CD4-positive, alpha-beta memory T cell (primary cell): Measurements from ENCODE around the gene DCTN4. TPM values are rescaled to one million over a fixed set of nuclear protein-coding genes. Genes with fewer than 3 reads are reported as not detected.

Experiments
- CTCF ChIA-PET: fragments of 350-600 bp; sonication (Branson Sonifier 250); formaldehyde crosslinking; loops from one replicate; lab custom pipeline; 2021; ENCODE audit warnings: inconsistent platforms; ENCODE audit not compliant: partially characterized antibody; lab: Charles Lee
- POLR2A ChIA-PET: fragments of 350-600 bp; sonication (Branson Sonifier 250); formaldehyde crosslinking; loops from one replicate; lab custom pipeline; 2021; ENCODE audit not compliant: partially characterized antibody; lab: Charles Lee
- DNase-seq, 5 donors: peaks; one replicate each; pipeline versions ENCODE4 v3.0.0 to v3.0.0-alpha.2; 2020 to 2022; ENCODE audit warnings: mixed read lengths in 1 of 5
- H3K27ac ChIP-seq: one replicate; pipeline ENCODE4 v1.7.0; 2013; ENCODE audit warnings: low read depth, low read length
- H3K27me3 ChIP-seq: 2 replicates; pipeline ENCODE4 v1.7.0; 2013; ENCODE audit warnings: mild to moderate bottlenecking, low read length, moderate library complexity; ENCODE audit not compliant: insufficient read depth
- H3K36me3 ChIP-seq: 2 replicates; pipeline ENCODE4 v1.7.0; 2013; ENCODE audit warnings: mild to moderate bottlenecking, low read length, moderate library complexity; ENCODE audit not compliant: insufficient read depth
- H3K4me1 ChIP-seq: 2 replicates; pipeline ENCODE4 v1.7.0; 2013; ENCODE audit warnings: mild to moderate bottlenecking, low read length, moderate library complexity; ENCODE audit not compliant: insufficient read depth
- H3K4me3 ChIP-seq, 2 donors: one replicate each; pipeline ENCODE4 v1.7.0; 2013; ENCODE audit warnings: low read length in 2 of 2, mild to moderate bottlenecking in 1 of 2
- H3K9me3 ChIP-seq, 2 donors: one replicate each; pipeline ENCODE4 v1.7.0; 2013; ENCODE audit warnings: low read length in 2 of 2, control low read depth in 1 of 2; ENCODE audit not compliant: control insufficient read depth in 1 of 2
- H3K27ac Mint-ChIP-seq, 7 donors: one replicate each; pipeline ENCODE4 v1.8.0; 2020 to 2021; ENCODE audit warnings: mixed read lengths in 7 of 7, mild to moderate bottlenecking in 6 of 7, inconsistent platforms in 3 of 7, moderate library complexity in 3 of 7
- H3K27me3 Mint-ChIP-seq, 2 donors: one replicate each; pipeline ENCODE4 v1.8.0; 2020 to 2021; ENCODE audit warnings: mixed read lengths in 2 of 2
- H3K36me3 Mint-ChIP-seq, 2 donors: one replicate each; pipeline ENCODE4 v1.8.0; 2020 to 2021; ENCODE audit warnings: mixed read lengths in 2 of 2, inconsistent platforms in 1 of 2, mild to moderate bottlenecking in 1 of 2
- H3K4me1 Mint-ChIP-seq, 4 donors: one replicate each; pipeline ENCODE4 v1.8.0; 2020 to 2021; ENCODE audit warnings: mixed read lengths in 4 of 4, mild to moderate bottlenecking in 1 of 4
- H3K4me3 Mint-ChIP-seq, 8 donors: one replicate each; pipeline ENCODE4 v1.8.0; 2020 to 2021; ENCODE audit warnings: mixed read lengths in 8 of 8, mild to moderate bottlenecking in 7 of 8, moderate library complexity in 6 of 8, inconsistent platforms in 3 of 8
- H3K9me3 Mint-ChIP-seq, 8 donors: one replicate each; pipeline ENCODE4 v1.8.0; 2020 to 2021; ENCODE audit warnings: mixed read lengths in 8 of 8, mild to moderate bottlenecking in 5 of 8, inconsistent platforms in 3 of 8, moderate library complexity in 1 of 8
- intact Hi-C: fragments of 100-400 bp; cut with micrococcal nuclease; formaldehyde crosslinking; loops from one replicate; pipeline ENCODE4 v1.15.1; 2023
- polyA plus RNA-seq, 2 donors: library from polyadenylated mRNA; unstranded; fragments of 300-500 nt; fragmentation: Illumina TruSeq; gene quantifications; one replicate each; pipeline ENCODE4 v1.2.3, GENCODE V29; 2021
- total RNA-seq, 2 experiments: library from RNA; stranded (reverse); gene quantifications; one replicate each; pipeline ENCODE4 v1.2.3, GENCODE V29; 2021

DCTN4 gene
- total and polyA plus RNA-seq, 4 experiments from 2014 or later, result 8.8 to 46.0 (median 27.3) TPM

GRCh38 chr5:150766251-150766650 lies 7.4 kb upstream of the DCTN4 start:
- no peak overlapping the region for H3K27ac ChIP-seq
- H3K27ac Mint-ChIP-seq, result no peak overlapping the region
- H3K36me3 ChIP-seq, result no peaks in the 10 kb centered on the region
- POLR2A ChIA-PET, result interaction anchor here (1.1 kb wide), 1 partner anchor 8 kb away, joined by 3 read pairs; no protein-coding TSS in a partner anchor
- no peaks in the 10 kb centered on the region for H3K36me3 Mint-ChIP-seq
- H3K4me1 Mint-ChIP-seq, result no peaks in the 10 kb centered on the region
- H3K4me3 Mint-ChIP-seq, result no peak overlapping the region
- CTCF ChIA-PET, result interaction anchor here (1.4 to 1.6 kb wide), 2 partner anchors 12 to 24 kb away, joined by 6 to 7 read pairs; partner anchors contain the start of gene SMIM3
- H3K27me3 Mint-ChIP-seq, result peaks cover 0 to 4% of the 10 kb centered on the region in 2 donors
- H3K9me3 Mint-ChIP-seq, result no peaks in the 10 kb centered on the region
- intact Hi-C loops, result no loop called here
- H3K27me3 ChIP-seq, result no peaks in the 10 kb centered on the region
- H3K4me3 ChIP-seq, result no peak overlapping the region
- DNase-seq, result no peak
- H3K4me1 ChIP-seq, result no peaks in the 10 kb centered on the region
- H3K9me3 ChIP-seq, result no peaks in the 10 kb centered on the region

- Histone ChIP-seq H3K36me3 (no peaks in the 10 kb centered on the region), H3K4me3 (no peak overlapping the region), H3K27me3 (no peaks in the 10 kb centered on the region), H3K27ac (no peak overlapping the region), H3K9me3 (no peaks in the 10 kb centered on the region), H3K4me1 (no peaks in the 10 kb centered on the region)
- H3K27ac Mint-ChIP-seq, result no peak overlapping the region
- POLR2A ChIA-PET, result interaction anchor here (1.1 kb wide), 1 partner anchor 8 kb away, joined by 3 read pairs; no protein-coding TSS in a partner anchor
- no peak overlapping the region for H3K4me3 Mint-ChIP-seq
- H3K9me3 Mint-ChIP-seq, result no peaks in the 10 kb centered on the region
- CTCF ChIA-PET, result interaction anchor here (1.4 to 11.0 kb wide), 4 partner anchors 13 to 65 kb away, joined by 6 to 87 read pairs (median 7); partner anchors contain the start of genes RBM22 and SMIM3
- peaks cover 0 to 3% of the 10 kb centered on the region in 2 donors for H3K27me3 Mint-ChIP-seq
- H3K4me1 Mint-ChIP-seq, result no peaks in the 10 kb centered on the region
- no peak for DNase-seq
- intact Hi-C loops, result no loop called here
- no peaks in the 10 kb centered on the region for H3K36me3 Mint-ChIP-seq
Measured at GRCh38 chr5:150765799-150766169, 7.0 kb upstream of the DCTN4 start.

- no peak for DNase-seq
- Histone ChIP-seq H3K4me1 (no peaks in the 10 kb centered on the region), H3K27ac (no peak overlapping the region), H3K27me3 (no peaks in the 10 kb centered on the region), H3K36me3 (no peaks in the 10 kb centered on the region), H3K9me3 (no peaks in the 10 kb centered on the region), H3K4me3 (no peak overlapping the region)
- ChIA-PET POLR2A (no interaction called here), CTCF (interaction anchor here (1.3 to 11.0 kb wide), 4 partner anchors 14 to 64 kb away, joined by 4 to 87 read pairs (median 6); partner anchors contain the start of genes RBM22 and SMIM3)
- Mint-ChIP-seq H3K4me3 (no peak overlapping the region), H3K27ac (no peak overlapping the region), H3K36me3 (no peaks in the 10 kb centered on the region), H3K9me3 (no peaks in the 10 kb centered on the region), H3K27me3 (no peaks in the 10 kb centered on the region), H3K4me1 (no peaks in the 10 kb centered on the region)
- intact Hi-C loops, result no loop called here
Measured at GRCh38 chr5:150765011-150765798, 6.4 kb upstream of the DCTN4 start.

GRCh38 chr5:150764530-150764929 lies 5.7 kb upstream of the DCTN4 start:
- Histone ChIP-seq H3K27me3 (no peaks in the 10 kb centered on the region), H3K36me3 (no peaks in the 10 kb centered on the region), H3K9me3 (no peaks in the 10 kb centered on the region), H3K27ac (no peak overlapping the region), H3K4me1 (peaks cover 1% of the 10 kb centered on the region), H3K4me3 (no peak overlapping the region)
- Mint-ChIP-seq H3K9me3 (no peaks in the 10 kb centered on the region), H3K36me3 (no peaks in the 10 kb centered on the region), H3K27me3 (no peaks in the 10 kb centered on the region), H3K4me1 (peaks cover 0 to 3% (median 1%) of the 10 kb centered on the region in 4 donors), H3K4me3 (no peak overlapping the region), H3K27ac (peak overlapping the region in 1 of 7 donors; percentile 10)
- intact Hi-C loops, result no loop called here
- CTCF ChIA-PET, result interaction anchor here (1.3 to 11.0 kb wide), 4 partner anchors 15 to 64 kb away, joined by 3 to 87 read pairs (median 6); partner anchors contain the start of genes RBM22 and SMIM3
- POLR2A ChIA-PET, result interaction anchor here (0.6 kb wide), 1 partner anchor 19 kb away, joined by 4 read pairs; no protein-coding TSS in a partner anchor
- DNase-seq, result no peak

- no peak overlapping the region for H3K4me3 Mint-ChIP-seq
- CTCF ChIA-PET, result interaction anchor here (1.3 to 11.0 kb wide), 5 partner anchors 16 to 84 kb away, joined by 3 to 87 read pairs (median 4); partner anchors contain the start of genes RBM22 and SMIM3
- H3K9me3 ChIP-seq, result no peaks in the 10 kb centered on the region
- no peaks in the 10 kb centered on the region for H3K36me3 Mint-ChIP-seq
- no peaks in the 10 kb centered on the region for H3K27me3 ChIP-seq
- no peak overlapping the region for H3K27ac ChIP-seq
- no peaks in the 10 kb centered on the region for H3K9me3 Mint-ChIP-seq
- no peak overlapping the region for H3K4me3 ChIP-seq
- no peak for DNase-seq
- H3K4me1 Mint-ChIP-seq, result peaks cover 3 to 10% (median 7%) of the 10 kb centered on the region in 4 donors
- H3K27ac Mint-ChIP-seq, result no peak overlapping the region
- POLR2A ChIA-PET, result interaction anchor here (1.5 kb wide), 1 partner anchor 63 kb away, joined by 4 read pairs; the partner anchor contains the start of gene RBM22
- H3K27me3 Mint-ChIP-seq, result no peaks in the 10 kb centered on the region
- H3K4me1 ChIP-seq, result peaks cover 7% of the 10 kb centered on the region
- intact Hi-C loops, result no loop called here
- H3K36me3 ChIP-seq, result no peaks in the 10 kb centered on the region
Measured at GRCh38 chr5:150763023-150763769, 4.4 kb upstream of the DCTN4 start.

GRCh38 chr5:150762211-150762610 lies 3.4 kb upstream of the DCTN4 start:
- Histone ChIP-seq H3K4me3 (no peak overlapping the region), H3K4me1 (peaks cover 16% of the 10 kb centered on the region), H3K27ac (no peak overlapping the region), H3K9me3 (no peaks in the 10 kb centered on the region), H3K36me3 (no peaks in the 10 kb centered on the region), H3K27me3 (no peaks in the 10 kb centered on the region)
- CTCF ChIA-PET, result interaction anchor here (1.6 to 11.0 kb wide), 3 partner anchors 17 to 85 kb away, joined by 3 to 87 read pairs (median 33); partner anchors contain the start of genes RBM22 and SMIM3
- intact Hi-C loops, result no loop called here
- Mint-ChIP-seq H3K9me3 (no peaks in the 10 kb centered on the region), H3K4me1 (peaks cover 6 to 13% (median 10%) of the 10 kb centered on the region in 4 donors), H3K27ac (no peak overlapping the region), H3K27me3 (no peaks in the 10 kb centered on the region), H3K4me3 (no peak overlapping the region), H3K36me3 (peaks cover 0 to under 1% of the 10 kb centered on the region in 2 donors)
- no peak for DNase-seq
- POLR2A ChIA-PET, result interaction anchor here (1.4 to 1.5 kb wide), 2 partner anchors 16 to 62 kb away, joined by 4 read pairs; partner anchors contain the start of genes RBM22 and SMIM3
